ENCODE results near the gene LYPD4.

The LYPD4 gene

GRCh38 chr19:41844601-41845000 lies at the start of gene LYPD4:
Gene LYPD4, minus strand, starts transcription at chr19:41844683. Its CDS starts 5,398 bp downstream, at chr19:41839285.
- DNase-seq (ENCODE audit: low read depth in 2 of 3, low spot score in 1 of 3): no peak

- no peak for DNase-seq (ENCODE audit: low read depth in 2 of 3, low spot score in 1 of 3)
Measured at GRCh38 chr19:41893899-41894298, 49.4 kb upstream of the LYPD4 start.

GRCh38 chr19:41892173-41892902 lies 47.9 kb upstream of the LYPD4 start:
- DNase-seq (ENCODE audit: low read depth in 2 of 3, low spot score in 1 of 3): no peak

- no peak for DNase-seq (ENCODE audit: low read depth in 2 of 3, low spot score in 1 of 3)
Measured at GRCh38 chr19:41890936-41891335, 46.5 kb upstream of the LYPD4 start.

GRCh38 chr19:41889896-41890295 lies 45.4 kb upstream of the LYPD4 start:
- DNase-seq (ENCODE audit: low read depth in 2 of 3, low spot score in 1 of 3): no peak

GRCh38 chr19:41888926-41889325 lies 44.4 kb upstream of the LYPD4 start:
- DNase-seq (ENCODE audit: low read depth in 2 of 3, low spot score in 1 of 3): no peak

GRCh38 chr19:41887711-41888382 lies 43.4 kb upstream of the LYPD4 start:
- peak; percentile 75 to 81 (median 78) for DNase-seq (ENCODE audit: low read depth in 2 of 3, low spot score in 1 of 3)

GRCh38 chr19:41886761-41887710 lies 42.6 kb upstream of the LYPD4 start:
- DNase-seq (ENCODE audit: low read depth in 2 of 3, low spot score in 1 of 3): peak in 2 of 3 donors; percentile 46 to 54

- peak; percentile 82 to 87 (median 87) for DNase-seq (ENCODE audit: low read depth in 2 of 3, low spot score in 1 of 3)
Measured at GRCh38 chr19:41883821-41884733, 39.6 kb upstream of the LYPD4 start.

- no peak for DNase-seq (ENCODE audit: low read depth in 2 of 3, low spot score in 1 of 3)
Measured at GRCh38 chr19:41883463-41883820, 39.0 kb upstream of the LYPD4 start.

GRCh38 chr19:41882568-41883462 lies 38.3 kb upstream of the LYPD4 start, which contains the start of gene ARHGEF1:
Gene ARHGEF1, plus strand, starts transcription at chr19:41883184. Its CDS starts 4,899 bp downstream, at chr19:41888083.
- DNase-seq (ENCODE audit: low read depth in 2 of 3, low spot score in 1 of 3): peak in 1 of 3 donors; percentile 59

- DNase-seq (ENCODE audit: low read depth in 2 of 3, low spot score in 1 of 3): no peak
Measured at GRCh38 chr19:41880329-41880708, 35.8 kb upstream of the LYPD4 start.

- no peak for DNase-seq (ENCODE audit: low read depth in 2 of 3, low spot score in 1 of 3)
Measured at GRCh38 chr19:41879670-41880328, 35.3 kb upstream of the LYPD4 start.

GRCh38 chr19:41879080-41879479 lies 34.6 kb upstream of the LYPD4 start:
- DNase-seq (ENCODE audit: low read depth in 2 of 3, low spot score in 1 of 3): no peak

GRCh38 chr19:41877916-41878905 lies 33.7 kb upstream of the LYPD4 start:
- no peak for DNase-seq (ENCODE audit: low read depth in 2 of 3, low spot score in 1 of 3)

- DNase-seq (ENCODE audit: low read depth in 2 of 3, low spot score in 1 of 3): no peak
Measured at GRCh38 chr19:41876847-41877832, 32.7 kb upstream of the LYPD4 start, which contains the start of gene CD79A. Gene CD79A, plus strand, starts transcription at chr19:41877279. Its CDS starts 26 bp downstream, at chr19:41877305.
